Hepatocyte (in vitro differentiated cells): ENCODE results near the gene TRIM59. TPM values are rescaled to one million over a fixed set of nuclear protein-coding genes. Genes with fewer than 3 reads are reported as not detected.

Experiments used
- DNase-seq: peaks from one replicate; pipeline ENCODE4 v3.0.0-alpha.2; 2016; ENCODE audit warnings: low spot score
- H2AFZ ChIP-seq: fragments of 200-600 bp; sonication (generic); 2 replicates; pipeline ENCODE4 v1.6.0; 2016; ENCODE audit warnings: antibody characterized with exemption, mild to moderate bottlenecking
- H3K27ac ChIP-seq: fragments of 200-600 bp; sonication (generic); 2 replicates; pipeline ENCODE4 v1.5.1; 2016; ENCODE audit warnings: mild to moderate bottlenecking
- H3K27me3 ChIP-seq: fragments of 200-600 bp; sonication (generic); 2 replicates; pipeline ENCODE4 v1.6.1; 2016
- H3K36me3 ChIP-seq: fragments of 200-600 bp; sonication (generic); replicated peaks from 2 replicates; pipeline ENCODE4 v1.5.1; 2016; ENCODE audit warnings: low read depth; ENCODE audit not compliant: insufficient read depth
- H3K4me1 ChIP-seq: fragments of 200-600 bp; sonication (generic); 2 replicates; pipeline ENCODE4 v1.5.1; 2016; ENCODE audit warnings: mild to moderate bottlenecking, moderate library complexity; ENCODE audit not compliant: insufficient read depth
- H3K4me2 ChIP-seq: fragments of 200-600 bp; sonication (generic); 2 replicates; pipeline ENCODE4 v1.6.0; 2016
- H3K4me3 ChIP-seq: fragments of 200-600 bp; sonication (generic); 2 replicates; pipeline ENCODE4 v1.5.1; 2016; ENCODE audit warnings: mild to moderate bottlenecking
- H3K79me2 ChIP-seq: fragments of 200-600 bp; sonication (generic); 2 replicates; pipeline ENCODE4 v1.6.0; 2017; ENCODE audit warnings: mild to moderate bottlenecking
- H3K9me2 ChIP-seq: fragments of 200-600 bp; sonication (generic); replicated peaks from 2 replicates; pipeline ENCODE4 v1.6.0; 2017; ENCODE audit warnings: mild to moderate bottlenecking; ENCODE audit not compliant: insufficient read depth
- H3K9me3 ChIP-seq: fragments of 200-600 bp; sonication (generic); 2 replicates; pipeline ENCODE4 v1.5.1; 2016; ENCODE audit warnings: low read depth, mild to moderate bottlenecking
- H4K20me1 ChIP-seq: fragments of 200-600 bp; sonication (generic); 2 replicates; pipeline ENCODE4 v1.6.0; 2016; ENCODE audit warnings: mild to moderate bottlenecking; ENCODE audit not compliant: insufficient read depth, poor library complexity, severe bottlenecking
- EZH2 ChIP-seq: fragments of 200-600 bp; sonication (generic); IDR thresholded peaks from 2 replicates; pipeline ENCODE4 v1.6.1; 2016; ENCODE audit warnings: antibody characterized with exemption, mild to moderate bottlenecking, borderline replicate concordance
- EZH2phosphoT487 ChIP-seq: fragments of 200-600 bp; sonication (generic); IDR thresholded peaks from one replicate; pipeline ENCODE4 v1.6.1; 2018; ENCODE audit warnings: antibody characterized with exemption, mild to moderate bottlenecking, low read depth, moderate library complexity; ENCODE audit not compliant: unreplicated experiment, severe bottlenecking
- WGBS: methylation state at CpG from one replicate; pipeline ENCODE4 v1.1.6; 2016; ENCODE audit warnings: low lambda C conversion rate; ENCODE audit errors: missing lambda C conversion rate; 5-methylcytosine and 5-hydroxymethylcytosine counted together
- polyA plus RNA-seq: library from polyadenylated mRNA; unstranded; fragments of >200 nt; fragmentation: Nextera tagmentation; extraction: Ambion mirVana; gene quantifications from 2 replicates; pipeline ENCODE4 v1.2.1, GENCODE V29; 2016
- total RNA-seq: library from RNA; depleted of rRNA; stranded (reverse); fragments of >200 nt; gene quantifications from 2 replicates; pipeline ENCODE4 v1.2.3, GENCODE V29; 2014
- TF ChIP-seq, protein P1 (sequence below): fragments of 200-600 bp; sonication (generic); IDR thresholded peaks from 2 replicates; pipeline ENCODE4 v1.5.1; 2016; ENCODE audit warnings: antibody characterized with exemption, mild to moderate bottlenecking; ENCODE audit not compliant: poor library complexity

TRIM59 gene
- total and polyA plus RNA-seq, 2 experiments from 2014 or later: 6.4 to 14.0 TPM

DNA sequence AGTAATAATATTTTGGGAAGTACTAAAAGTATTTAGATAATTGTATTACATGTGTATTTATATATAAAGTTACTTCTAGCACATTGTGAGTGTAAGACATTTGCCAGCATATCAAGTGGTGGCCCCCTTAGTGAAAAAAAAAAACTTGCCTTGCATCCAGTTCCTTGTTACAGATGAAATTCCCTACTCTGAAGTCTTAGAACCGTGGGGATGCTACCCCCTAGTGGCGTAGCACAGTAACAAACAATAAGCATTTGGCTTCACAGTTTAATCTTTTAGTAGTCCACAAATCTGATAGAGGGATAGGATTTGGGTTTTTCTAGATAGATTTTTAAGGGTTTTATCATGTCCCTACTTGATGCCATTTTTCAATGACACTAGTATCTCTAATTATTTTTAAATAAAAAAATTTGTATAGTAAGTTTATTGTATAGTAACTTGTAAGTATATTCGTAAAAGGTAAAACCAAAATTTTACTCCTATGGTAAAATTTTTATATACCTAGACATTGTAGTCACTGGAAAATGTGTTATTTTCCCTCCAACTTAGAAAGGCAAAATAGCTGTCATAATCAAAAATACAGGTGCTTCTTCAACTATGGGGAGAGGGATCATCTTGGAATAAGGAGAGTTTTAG, 35.9 kb downstream of the TRIM59 start:
- H3K4me3 ChIP-seq: no peak overlapping the region
- H3K9me2 ChIP-seq: no peaks in the 10 kb centered on the region
- no peak overlapping the region for H3K27ac ChIP-seq
- peak; percentile 85 for DNase-seq
- H4K20me1 ChIP-seq: no peaks in the 10 kb centered on the region
- TF ChIP-seq, protein P1, sequence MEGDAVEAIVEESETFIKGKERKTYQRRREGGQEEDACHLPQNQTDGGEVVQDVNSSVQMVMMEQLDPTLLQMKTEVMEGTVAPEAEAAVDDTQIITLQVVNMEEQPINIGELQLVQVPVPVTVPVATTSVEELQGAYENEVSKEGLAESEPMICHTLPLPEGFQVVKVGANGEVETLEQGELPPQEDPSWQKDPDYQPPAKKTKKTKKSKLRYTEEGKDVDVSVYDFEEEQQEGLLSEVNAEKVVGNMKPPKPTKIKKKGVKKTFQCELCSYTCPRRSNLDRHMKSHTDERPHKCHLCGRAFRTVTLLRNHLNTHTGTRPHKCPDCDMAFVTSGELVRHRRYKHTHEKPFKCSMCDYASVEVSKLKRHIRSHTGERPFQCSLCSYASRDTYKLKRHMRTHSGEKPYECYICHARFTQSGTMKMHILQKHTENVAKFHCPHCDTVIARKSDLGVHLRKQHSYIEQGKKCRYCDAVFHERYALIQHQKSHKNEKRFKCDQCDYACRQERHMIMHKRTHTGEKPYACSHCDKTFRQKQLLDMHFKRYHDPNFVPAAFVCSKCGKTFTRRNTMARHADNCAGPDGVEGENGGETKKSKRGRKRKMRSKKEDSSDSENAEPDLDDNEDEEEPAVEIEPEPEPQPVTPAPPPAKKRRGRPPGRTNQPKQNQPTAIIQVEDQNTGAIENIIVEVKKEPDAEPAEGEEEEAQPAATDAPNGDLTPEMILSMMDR: peak; percentile 80
- no peak for TF ChIP-seq EZH2phosphoT487
- no peaks in the 10 kb centered on the region for H3K4me1 ChIP-seq
- WGBS: 38% methylated on average over 3 of the region's 3 CpGs
- H2AFZ ChIP-seq: no peak overlapping the region
- H3K9me3 ChIP-seq: no peaks in the 10 kb centered on the region
- no peaks in the 10 kb centered on the region for H3K27me3 ChIP-seq
- H3K36me3 ChIP-seq: no peaks in the 10 kb centered on the region
- no peak overlapping the region for H3K4me2 ChIP-seq
- H3K79me2 ChIP-seq: peaks cover 10% of the 10 kb centered on the region

DNA sequence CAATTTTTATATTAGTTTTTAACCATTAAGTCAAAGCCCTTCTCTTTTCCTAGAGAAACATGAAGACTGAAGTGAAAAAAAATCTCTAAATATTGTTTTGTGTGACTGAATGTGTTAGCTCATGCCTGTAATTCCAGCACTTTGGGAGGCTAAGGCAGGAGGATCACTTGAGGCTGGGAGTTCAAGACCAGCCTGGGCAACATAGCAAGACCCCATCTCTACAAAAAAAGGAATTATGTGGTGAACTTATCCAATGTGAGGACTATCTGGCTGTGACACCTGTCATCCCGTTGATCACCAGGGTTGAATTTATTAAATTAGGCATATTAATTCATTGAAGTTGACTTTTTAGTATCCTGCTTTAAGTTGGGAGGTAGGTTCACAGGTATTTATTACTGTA, 37.1 kb downstream of the TRIM59 start:
- DNase-seq: no peak
- H3K4me2 ChIP-seq: no peak overlapping the region
- no peaks in the 10 kb centered on the region for H3K9me2 ChIP-seq
- no peaks in the 10 kb centered on the region for H3K36me3 ChIP-seq
- H3K4me1 ChIP-seq: no peaks in the 10 kb centered on the region
- H2AFZ ChIP-seq: no peak overlapping the region
- H4K20me1 ChIP-seq: no peaks in the 10 kb centered on the region
- no peak overlapping the region for H3K27ac ChIP-seq
- TF ChIP-seq, protein P1: no peak
- no peak for TF ChIP-seq EZH2phosphoT487
- H3K27me3 ChIP-seq: no peaks in the 10 kb centered on the region
- no peaks in the 10 kb centered on the region for H3K9me3 ChIP-seq
- WGBS: 91% methylated on average over 1 of the region's 1 CpG
- H3K79me2 ChIP-seq: peaks cover 17% of the 10 kb centered on the region
- H3K4me3 ChIP-seq: no peak overlapping the region

DNA sequence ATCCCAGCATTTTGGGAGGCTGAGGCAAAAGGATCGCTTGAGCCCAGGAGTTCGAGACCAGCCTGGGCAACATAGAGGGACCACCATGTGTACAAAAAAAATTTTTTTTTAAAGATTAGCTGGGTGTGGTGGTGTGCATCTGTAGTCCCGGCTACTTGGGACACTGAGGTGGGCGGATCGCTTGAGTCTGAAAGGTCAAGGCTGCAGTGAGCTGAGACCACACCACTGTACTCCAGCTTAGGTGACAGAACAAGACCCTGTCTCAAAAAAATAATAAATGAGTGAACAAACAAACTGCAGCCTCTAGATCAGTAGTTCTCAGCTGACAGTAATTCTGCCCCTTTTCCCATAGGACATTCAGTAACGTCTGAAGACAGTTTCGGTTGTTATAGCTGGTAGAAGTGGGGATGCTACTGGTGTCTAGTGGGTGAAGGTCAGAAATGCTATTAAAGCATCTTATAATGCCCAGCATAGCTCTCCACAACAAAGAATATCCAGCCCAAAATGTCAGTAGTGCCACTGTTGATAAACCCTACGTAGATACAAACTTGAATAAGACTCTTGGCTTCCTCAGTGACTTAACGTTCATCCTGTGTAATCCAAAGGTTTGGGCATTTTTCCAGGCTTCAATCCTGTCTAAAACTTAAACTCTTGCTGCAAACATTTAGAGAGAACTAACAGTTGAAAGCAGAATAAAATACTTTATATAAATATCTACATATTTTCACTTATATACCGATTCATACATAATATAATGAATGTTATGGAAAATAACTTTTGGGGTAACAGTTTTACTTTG, 39.6 kb downstream of the TRIM59 start:
- no peaks in the 10 kb centered on the region for H3K9me3 ChIP-seq
- H4K20me1 ChIP-seq: no peaks in the 10 kb centered on the region
- no peaks in the 10 kb centered on the region for H3K4me1 ChIP-seq
- WGBS: 89% methylated on average over 10 of the region's 10 CpGs
- no peaks in the 10 kb centered on the region for H3K36me3 ChIP-seq
- H2AFZ ChIP-seq: no peak overlapping the region
- H3K4me3 ChIP-seq: no peak overlapping the region
- TF ChIP-seq EZH2 (no peak), EZH2phosphoT487 (no peak)
- TF ChIP-seq, protein P1: no peak
- no peak overlapping the region for H3K27ac ChIP-seq
- H3K9me2 ChIP-seq: no peaks in the 10 kb centered on the region
- no peak overlapping the region for H3K4me2 ChIP-seq
- DNase-seq: no peak
- H3K79me2 ChIP-seq: peaks cover 42% of the 10 kb centered on the region
- H3K27me3 ChIP-seq: no peaks in the 10 kb centered on the region
